ENCODE measurements around the gene C16orf54.
"Not testable (repeated sequence)": the region's sequence is repeated elsewhere in the genome, so short reads cannot be mapped to it uniquely, and the experiment has no call there.

Gene C16orf54

GRCh38 chr16:29743827-29744531 is 1.8 kb downstream of the C16orf54 start:
- Histone ChIP-seq H3K36me3 (no peaks in the 10 kb centered on the region), H3K4me1 (no peaks in the 10 kb centered on the region), H3K27ac (no peak overlapping the region), H3K27me3 (peaks cover 0 to 32% of the 10 kb centered on the region in 2 donors), H3K4me3 (no peak overlapping the region), H3K9me3 (no peaks in the 10 kb centered on the region)
- intact Hi-C loops (cut with DNase I; ENCODE audit: low total_unique reads) = no loop called here
- DNase-seq = no peak
- no peak for TF ChIP-seq CTCF (IDR thresholded peaks at IDR 0.05)

- H3K4me1 ChIP-seq = no peaks in the 10 kb centered on the region
Observed at GRCh38 chr16:29743475-29743826, 2.3 kb downstream of the C16orf54 start.

GRCh38 chr16:29742683-29743275 is 3.0 kb downstream of the C16orf54 start:
- intact Hi-C loops (cut with DNase I; ENCODE audit: low total_unique reads) = no loop called here
- H3K36me3 ChIP-seq = no peaks in the 10 kb centered on the region
- H3K4me1 ChIP-seq = no peaks in the 10 kb centered on the region
- H3K27ac ChIP-seq = no peak overlapping the region
- H3K4me3 ChIP-seq = no peak overlapping the region
- H3K27me3 ChIP-seq = peaks cover 0 to 32% of the 10 kb centered on the region in 2 donors
- H3K9me3 ChIP-seq = no peaks in the 10 kb centered on the region
- no peak for DNase-seq
- TF ChIP-seq CTCF (IDR thresholded peaks at IDR 0.05) = no peak

More at GRCh38 chr16:29743475-29743826, 2.3 kb downstream of the C16orf54 start:
- Histone ChIP-seq H3K27ac (no peak overlapping the region), H3K36me3 (no peaks in the 10 kb centered on the region), H3K4me3 (no peak overlapping the region), H3K27me3 (peaks cover 0 to 32% of the 10 kb centered on the region in 2 donors), H3K9me3 (no peaks in the 10 kb centered on the region)
- no peak for DNase-seq
- TF ChIP-seq CTCF (IDR thresholded peaks at IDR 0.05) = no peak
- intact Hi-C loops (cut with DNase I; ENCODE audit: low total_unique reads) = no loop called here

GRCh38 chr16:29740630-29741015 is 5.2 kb downstream of the C16orf54 start:
- intact Hi-C loops (cut with DNase I; ENCODE audit: low total_unique reads); H3K4me1 ChIP-seq; H3K36me3 ChIP-seq; H3K27ac ChIP-seq; H3K4me3 ChIP-seq; H3K9me3 ChIP-seq; DNase-seq: not testable (repeated sequence)
- peaks cover 0 to 36% of the 10 kb centered on the region in 2 donors for H3K27me3 ChIP-seq

GRCh38 chr16:29739927-29740629 is 5.7 kb downstream of the C16orf54 start:
- H3K4me1 ChIP-seq; DNase-seq; intact Hi-C loops (cut with DNase I; ENCODE audit: low total_unique reads); H3K36me3 ChIP-seq; H3K4me3 ChIP-seq; H3K27ac ChIP-seq; H3K9me3 ChIP-seq: not testable (repeated sequence)
- H3K27me3 ChIP-seq = peaks cover 0 to 39% of the 10 kb centered on the region in 2 donors

DNA sequence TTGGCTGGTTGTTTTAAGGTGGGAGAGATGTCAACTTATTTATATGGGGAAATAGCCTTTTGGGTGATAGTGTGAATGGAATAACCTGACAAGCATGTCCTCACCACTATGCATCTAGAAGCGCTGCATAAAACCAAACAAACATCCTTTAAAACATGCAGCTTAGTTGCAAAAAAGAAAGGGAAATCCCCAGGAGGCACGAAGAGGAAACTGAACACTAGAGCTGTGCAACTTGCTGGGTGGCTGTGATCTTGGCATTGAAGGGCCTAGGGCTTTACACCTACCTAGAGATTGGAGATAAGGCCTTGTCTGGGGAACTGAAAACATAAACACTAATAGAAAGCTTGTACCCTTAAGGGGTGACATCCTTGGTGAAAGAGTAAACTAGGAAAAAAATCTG is 7.3 kb downstream of the C16orf54 start:
- TF ChIP-seq CTCF (IDR thresholded peaks at IDR 0.05) = no peak
- Histone ChIP-seq H3K9me3 (no peaks in the 10 kb centered on the region), H3K27me3 (peaks cover 0 to 44% of the 10 kb centered on the region in 2 donors), H3K27ac (no peak overlapping the region), H3K4me3 (no peak overlapping the region), H3K36me3 (no peaks in the 10 kb centered on the region), H3K4me1 (no peaks in the 10 kb centered on the region)
- no peak for DNase-seq
- intact Hi-C loops (cut with DNase I; ENCODE audit: low total_unique reads) = no loop called here
